ENCODE results near the gene E2F1. TPM values are rescaled to one million over a fixed set of nuclear protein-coding genes. Genes with fewer than 3 reads are reported as not detected.

E2F1 gene
- total and polyA plus RNA-seq, 2 donors (not counting 1 experiment from before 2014, with no cell fraction given) = 2.4 to 2.7 TPM

GRCh38 chr20:33653218-33653899, 32.8 kb downstream of the E2F1 start:
- TF ChIP-seq CTCF (IDR thresholded peaks at IDR 0.05) (peak; percentile 69), EZH2 (IDR thresholded peaks at IDR 0.05; ENCODE audit: borderline replicate concordance, insufficient read depth, low read depth, low read length, poor library complexity, severe bottlenecking) (no peak)
- peaks cover 5% of the 10 kb centered on the region for H3K4me1 Mint-ChIP-seq
- Histone ChIP-seq H4K20me1 (ENCODE audit: control insufficient read depth, insufficient read depth, low read length, poor library complexity, severe bottlenecking) (no peaks in the 10 kb centered on the region), H3K4me1 (ENCODE audit: control insufficient read depth in 2 of 2, insufficient read depth in 2 of 2, low read length in 2 of 2) (peaks cover 0 to 9% of the 10 kb centered on the region in 2 donors), H2AFZ (ENCODE audit: insufficient read depth, low read depth, low read length, poor library complexity, severe bottlenecking) (no peak overlapping the region), H3K9me3 (ENCODE audit: control extremely low read depth in 1 of 3, control insufficient read depth in 2 of 3, insufficient read depth in 1 of 3, low read length in 2 of 3) (no peaks in the 10 kb centered on the region), H3K79me2 (ENCODE audit: control insufficient read depth, insufficient read depth, low read length) (no peaks in the 10 kb centered on the region), H3K4me2 (replicated peaks; ENCODE audit: low read depth, low read length, poor library complexity, severe bottlenecking) (no peak overlapping the region), H3K4me3 (ENCODE audit: control extremely low read depth in 1 of 5, extremely low read depth in 1 of 5, insufficient read depth in 1 of 5, low read depth in 2 of 5, low read length in 4 of 5) (no peak overlapping the region), H3K27ac (ENCODE audit: low read length in 2 of 2) (no peak overlapping the region), H3K9ac (ENCODE audit: low read length) (no peak overlapping the region), H3K36me3 (replicated peaks in 1 of 2; ENCODE audit: control extremely low read depth in 1 of 2, control insufficient read depth in 1 of 2, extremely low read depth in 1 of 2, insufficient read depth in 2 of 2, low read length in 1 of 2) (no peaks in the 10 kb centered on the region), H3K27me3 (replicated peaks in 1 of 4; ENCODE audit: control extremely low read depth in 1 of 4, control insufficient read depth in 3 of 4, insufficient read depth in 4 of 4, low read length in 3 of 4) (no peaks in the 10 kb centered on the region)
- ChIA-PET POLR2A (no interaction called here), CTCF (interaction anchor here (0.6 to 5.4 kb wide), 22 partner anchors 10 to 476 kb away, joined by 3 to 53 read pairs (median 4); partner anchors contain the start of genes ACTL10, C20orf144, CBFA2T2 and CDK5RAP1)
- no peak overlapping the region for H3K27ac Mint-ChIP-seq
- WGBS (ENCODE audit: insufficient coverage) = 59% methylated on average over 13 of the region's 16 CpGs
- H3K4me3 Mint-ChIP-seq = no peak overlapping the region
- DNase-seq (peak; percentile 72), ATAC-seq (ENCODE audit: low read depth) (peak; percentile 79)
- H3K27me3 Mint-ChIP-seq = no peaks in the 10 kb centered on the region
- intact Hi-C loops (cut with micrococcal nuclease) = loop anchor here (2.0 to 5.0 kb wide), 2 partner anchors 197 to 261 kb away; no protein-coding TSS in a partner anchor
- no peaks in the 10 kb centered on the region for H3K9me3 Mint-ChIP-seq (ENCODE audit: insufficient read depth)

DNA sequence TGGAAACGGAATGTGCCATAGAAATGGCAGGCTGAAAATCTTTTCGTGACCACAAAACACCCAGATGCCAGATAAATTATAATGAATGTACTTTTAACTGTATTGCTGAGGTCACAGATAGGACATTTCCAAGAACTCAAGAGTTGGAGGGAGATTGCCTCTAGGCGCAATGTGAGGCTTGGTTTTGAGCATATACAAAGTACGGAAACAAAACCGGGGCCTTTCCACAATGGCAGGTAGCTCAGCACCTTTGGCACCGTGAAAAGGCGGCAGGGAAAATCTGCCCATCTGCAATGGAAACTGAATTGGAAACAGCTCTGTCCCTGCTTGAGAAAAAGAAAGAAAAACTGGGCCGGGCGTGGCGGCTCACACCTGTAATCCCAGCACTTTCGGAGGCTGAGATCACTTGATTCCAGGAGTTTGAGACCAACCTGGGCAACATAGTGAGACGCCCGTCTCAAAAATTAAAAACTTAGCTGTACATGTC, 34.6 kb downstream of the E2F1 start:
- Histone ChIP-seq H3K79me2 (ENCODE audit: control insufficient read depth, insufficient read depth, low read length) (no peaks in the 10 kb centered on the region), H2AFZ (ENCODE audit: insufficient read depth, low read depth, low read length, poor library complexity, severe bottlenecking) (no peak overlapping the region), H3K4me1 (ENCODE audit: control insufficient read depth in 2 of 2, insufficient read depth in 2 of 2, low read length in 2 of 2) (peaks cover 0 to 9% of the 10 kb centered on the region in 2 donors), H3K9ac (ENCODE audit: low read length) (no peak overlapping the region), H3K4me3 (ENCODE audit: control extremely low read depth in 1 of 5, extremely low read depth in 1 of 5, insufficient read depth in 1 of 5, low read depth in 2 of 5, low read length in 4 of 5) (no peak overlapping the region), H3K9me3 (ENCODE audit: control extremely low read depth in 1 of 3, control insufficient read depth in 2 of 3, insufficient read depth in 1 of 3, low read length in 2 of 3) (no peaks in the 10 kb centered on the region), H3K36me3 (replicated peaks in 1 of 2; ENCODE audit: control extremely low read depth in 1 of 2, control insufficient read depth in 1 of 2, extremely low read depth in 1 of 2, insufficient read depth in 2 of 2, low read length in 1 of 2) (no peaks in the 10 kb centered on the region), H4K20me1 (ENCODE audit: control insufficient read depth, insufficient read depth, low read length, poor library complexity, severe bottlenecking) (no peaks in the 10 kb centered on the region), H3K27me3 (replicated peaks in 1 of 4; ENCODE audit: control extremely low read depth in 1 of 4, control insufficient read depth in 3 of 4, insufficient read depth in 4 of 4, low read length in 3 of 4) (no peaks in the 10 kb centered on the region), H3K4me2 (replicated peaks; ENCODE audit: low read depth, low read length, poor library complexity, severe bottlenecking) (no peak overlapping the region), H3K27ac (ENCODE audit: low read length in 2 of 2) (no peak overlapping the region)
- intact Hi-C loops (cut with micrococcal nuclease) = loop anchor here (2.0 to 5.0 kb wide), 2 partner anchors 195 to 259 kb away; no protein-coding TSS in a partner anchor
- Mint-ChIP-seq H3K27me3 (no peaks in the 10 kb centered on the region), H3K4me3 (no peak overlapping the region), H3K9me3 (ENCODE audit: insufficient read depth) (no peaks in the 10 kb centered on the region), H3K27ac (no peak overlapping the region), H3K4me1 (peaks cover 9% of the 10 kb centered on the region)
- 94% methylated on average over 11 of the region's 13 CpGs for WGBS (ENCODE audit: insufficient coverage)
- ATAC-seq (ENCODE audit: low read depth) (no peak), DNase-seq (no peak)
- ChIA-PET CTCF (interaction anchor here (0.9 to 5.4 kb wide), 5 partner anchors 12 to 197 kb away, joined by 3 to 53 read pairs (median 20); partner anchors contain the start of genes ACTL10 and C20orf144), POLR2A (interaction anchor here (0.5 kb wide), 1 partner anchor 159 kb away, joined by 3 read pairs; no protein-coding TSS in a partner anchor)
- TF ChIP-seq CTCF (IDR thresholded peaks at IDR 0.05) (no peak), EZH2 (IDR thresholded peaks at IDR 0.05; ENCODE audit: borderline replicate concordance, insufficient read depth, low read depth, low read length, poor library complexity, severe bottlenecking) (no peak)

Measured in B cell (primary cell).